ENCODE data around the gene ZPLD1. TPM values are rescaled to one million over a fixed set of nuclear protein-coding genes. Genes with fewer than 3 reads are reported as not detected.

The ZPLD1 gene
- total RNA-seq, 2 experiments from 2014 or later, result not detected

DNA sequence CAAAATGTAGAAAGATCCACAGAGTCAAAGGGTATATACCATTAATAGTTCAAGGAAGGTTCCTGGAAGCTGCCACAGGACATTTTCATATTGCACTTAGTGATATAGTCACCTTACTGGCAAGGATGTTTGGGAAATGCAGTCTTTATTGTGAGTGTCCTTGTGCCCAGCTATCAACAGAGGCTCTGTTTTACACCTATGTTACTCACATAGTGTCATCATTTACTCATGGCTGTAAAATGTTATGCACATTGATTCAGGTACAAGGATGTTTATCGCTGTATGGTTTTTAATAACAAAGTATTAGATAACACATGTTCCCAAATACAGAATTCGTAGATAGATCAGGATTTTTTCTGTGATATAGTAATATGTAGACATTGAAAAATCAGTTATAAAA is 50.9 kb downstream of the ZPLD1 start:
- Histone ChIP-seq H2AFZ (ENCODE audit: low read length) (no peak overlapping the region), H3K4me2 (ENCODE audit: low read length) (no peak overlapping the region), H3K79me2 (ENCODE audit: insufficient read depth, low read depth, low read length) (no peaks in the 10 kb centered on the region), H3K9me3 (ENCODE audit: low read length) (no peaks in the 10 kb centered on the region), H3K4me1 (ENCODE audit: insufficient read depth, low read length, poor library complexity, severe bottlenecking) (no peaks in the 10 kb centered on the region), H3K36me3 (ENCODE audit: insufficient read depth, low read length) (no peaks in the 10 kb centered on the region), H4K20me1 (ENCODE audit: insufficient read depth, low read length) (no peaks in the 10 kb centered on the region), H3K4me3 (ENCODE audit: low read depth, low read length, poor library complexity, severe bottlenecking) (no peak overlapping the region), H3K27ac (ENCODE audit: low read depth, low read length, poor library complexity, severe bottlenecking) (no peak overlapping the region), H3K9me2 (ENCODE audit: insufficient read depth, low read length) (no peaks in the 10 kb centered on the region)
- ChIA-PET CTCF (ENCODE audit: unreplicated experiment) (no interaction called here), POLR2A (no interaction called here)
- no peak for DNase-seq (ENCODE audit: low spot score)
- intact Hi-C loops (cut with micrococcal nuclease; ENCODE audit: unreplicated experiment), result no loop called here
- no TSS peak for BruUV-seq (replicated peaks)
- TF ChIP-seq EZH2phosphoT487 (IDR thresholded peaks at IDR 0.05; ENCODE audit: borderline replicate concordance, low read depth, low read length), result no peak
- TF ChIP-seq, protein P1, sequence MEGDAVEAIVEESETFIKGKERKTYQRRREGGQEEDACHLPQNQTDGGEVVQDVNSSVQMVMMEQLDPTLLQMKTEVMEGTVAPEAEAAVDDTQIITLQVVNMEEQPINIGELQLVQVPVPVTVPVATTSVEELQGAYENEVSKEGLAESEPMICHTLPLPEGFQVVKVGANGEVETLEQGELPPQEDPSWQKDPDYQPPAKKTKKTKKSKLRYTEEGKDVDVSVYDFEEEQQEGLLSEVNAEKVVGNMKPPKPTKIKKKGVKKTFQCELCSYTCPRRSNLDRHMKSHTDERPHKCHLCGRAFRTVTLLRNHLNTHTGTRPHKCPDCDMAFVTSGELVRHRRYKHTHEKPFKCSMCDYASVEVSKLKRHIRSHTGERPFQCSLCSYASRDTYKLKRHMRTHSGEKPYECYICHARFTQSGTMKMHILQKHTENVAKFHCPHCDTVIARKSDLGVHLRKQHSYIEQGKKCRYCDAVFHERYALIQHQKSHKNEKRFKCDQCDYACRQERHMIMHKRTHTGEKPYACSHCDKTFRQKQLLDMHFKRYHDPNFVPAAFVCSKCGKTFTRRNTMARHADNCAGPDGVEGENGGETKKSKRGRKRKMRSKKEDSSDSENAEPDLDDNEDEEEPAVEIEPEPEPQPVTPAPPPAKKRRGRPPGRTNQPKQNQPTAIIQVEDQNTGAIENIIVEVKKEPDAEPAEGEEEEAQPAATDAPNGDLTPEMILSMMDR (conservative IDR thresholded peaks at IDR 0.05; ENCODE audit: low read length), result no peak

DNA sequence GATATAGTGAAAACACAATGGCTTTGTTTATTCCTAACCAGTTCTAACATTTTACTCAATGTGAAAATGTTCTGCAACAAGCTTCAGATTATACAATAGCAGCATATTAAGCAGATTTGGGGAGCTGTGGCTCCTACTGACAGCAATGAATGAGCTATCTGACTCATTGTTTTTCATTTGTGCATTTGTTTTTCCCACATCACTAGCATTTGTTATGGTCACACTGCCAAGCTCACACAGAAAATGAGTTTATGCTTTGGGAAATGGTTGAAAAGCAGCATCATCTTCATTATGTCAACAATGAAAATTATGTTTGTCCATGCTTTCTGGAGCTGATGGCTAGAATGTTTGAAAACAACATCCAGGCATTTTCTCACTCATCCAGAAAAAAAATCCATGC is 53.5 kb downstream of the ZPLD1 start:
- no peaks in the 10 kb centered on the region for H3K9me2 ChIP-seq (ENCODE audit: insufficient read depth, low read length)
- H3K4me1 ChIP-seq (ENCODE audit: insufficient read depth, low read length, poor library complexity, severe bottlenecking), result no peaks in the 10 kb centered on the region
- intact Hi-C loops (cut with micrococcal nuclease; ENCODE audit: unreplicated experiment), result no loop called here
- BruUV-seq (replicated peaks), result no TSS peak
- no peaks in the 10 kb centered on the region for H3K9me3 ChIP-seq (ENCODE audit: low read length)
- H3K4me3 ChIP-seq (ENCODE audit: low read depth, low read length, poor library complexity, severe bottlenecking), result no peak overlapping the region
- TF ChIP-seq, protein P1 (conservative IDR thresholded peaks at IDR 0.05; ENCODE audit: low read length), result no peak
- TF ChIP-seq EZH2phosphoT487 (IDR thresholded peaks at IDR 0.05; ENCODE audit: borderline replicate concordance, low read depth, low read length), result no peak
- POLR2A ChIA-PET, result interaction anchor here (0.6 to 0.7 kb wide), 3 partner anchors 63 to 838 kb away, joined by 3 to 5 read pairs (median 4); no protein-coding TSS in a partner anchor
- no peaks in the 10 kb centered on the region for H3K79me2 ChIP-seq (ENCODE audit: insufficient read depth, low read depth, low read length)
- no peak overlapping the region for H3K27ac ChIP-seq (ENCODE audit: low read depth, low read length, poor library complexity, severe bottlenecking)
- H3K36me3 ChIP-seq (ENCODE audit: insufficient read depth, low read length), result no peaks in the 10 kb centered on the region
- DNase-seq (ENCODE audit: low spot score), result no peak
- no peak overlapping the region for H2AFZ ChIP-seq (ENCODE audit: low read length)
- H3K4me2 ChIP-seq (ENCODE audit: low read length), result no peak overlapping the region
- CTCF ChIA-PET (ENCODE audit: unreplicated experiment), result no interaction called here
- H4K20me1 ChIP-seq (ENCODE audit: insufficient read depth, low read length), result no peaks in the 10 kb centered on the region

DNA sequence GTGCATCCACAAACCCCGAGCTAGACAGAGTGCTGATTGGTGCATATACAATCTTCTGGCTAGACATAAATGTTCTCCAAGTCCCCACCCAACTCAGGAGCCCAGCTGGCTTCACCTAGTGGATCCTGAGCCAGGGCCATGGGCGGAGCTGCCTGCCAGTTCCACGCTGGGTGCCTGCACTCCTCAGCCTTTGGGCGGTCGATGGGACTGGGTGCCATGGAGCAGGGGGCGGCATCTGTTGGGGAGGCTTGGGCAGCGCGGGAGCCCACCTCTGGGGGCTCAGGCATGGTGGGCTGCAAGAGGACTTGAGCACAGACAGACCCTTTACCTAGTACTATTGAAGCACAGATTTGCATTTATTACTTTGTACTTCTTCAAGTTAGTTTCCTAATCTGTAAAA is 57.5 kb downstream of the ZPLD1 start:
- Histone ChIP-seq H3K4me1 (ENCODE audit: insufficient read depth, low read length, poor library complexity, severe bottlenecking) (no peaks in the 10 kb centered on the region), H3K4me2 (ENCODE audit: low read length) (no peak overlapping the region), H2AFZ (ENCODE audit: low read length) (no peak overlapping the region), H3K36me3 (ENCODE audit: insufficient read depth, low read length) (no peaks in the 10 kb centered on the region), H3K9me2 (ENCODE audit: insufficient read depth, low read length) (no peaks in the 10 kb centered on the region), H3K79me2 (ENCODE audit: insufficient read depth, low read depth, low read length) (no peaks in the 10 kb centered on the region), H3K9me3 (ENCODE audit: low read length) (no peaks in the 10 kb centered on the region), H3K27ac (ENCODE audit: low read depth, low read length, poor library complexity, severe bottlenecking) (no peak overlapping the region), H3K4me3 (ENCODE audit: low read depth, low read length, poor library complexity, severe bottlenecking) (no peak overlapping the region), H4K20me1 (ENCODE audit: insufficient read depth, low read length) (no peaks in the 10 kb centered on the region)
- CTCF ChIA-PET (ENCODE audit: unreplicated experiment), result no interaction called here
- DNase-seq (ENCODE audit: low spot score), result no peak
- intact Hi-C loops (cut with micrococcal nuclease; ENCODE audit: unreplicated experiment), result no loop called here
- POLR2A ChIA-PET, result interaction anchor here (0.6 kb wide), 1 partner anchor 309 kb away, joined by 3 read pairs; no protein-coding TSS in a partner anchor
- no TSS peak for BruUV-seq (replicated peaks)
- no peak for TF ChIP-seq EZH2phosphoT487 (IDR thresholded peaks at IDR 0.05; ENCODE audit: borderline replicate concordance, low read depth, low read length)
- TF ChIP-seq, protein P1 (conservative IDR thresholded peaks at IDR 0.05; ENCODE audit: low read length), result no peak

Data from OCI-LY7 (cell line).